Esophagus (tissue), 2 donors: ENCODE measurements around the gene ZNF500. TPM values are rescaled to one million over a fixed set of nuclear protein-coding genes. Genes with fewer than 3 reads are reported as not detected.
A peak's percentile ranks its signal among the peaks of the same experiment; 100 is the strongest.
"Not testable (repeated sequence)": the region's sequence is repeated elsewhere in the genome, so short reads cannot be mapped to it uniquely, and the experiment has no call there.

Experiments
- H3K27ac ChIP-seq, 2 donors: one replicate each; pipeline ENCODE4 v1.5.1; 2013; ENCODE audit warnings: low read depth in 2 of 2, mild to moderate bottlenecking in 2 of 2, inconsistent platforms in 1 of 2, low read length in 1 of 2, moderate library complexity in 1 of 2
- H3K27me3 ChIP-seq, 2 donors: one replicate each; pipeline ENCODE4 v1.6.1; 2013; ENCODE audit warnings: low read length in 2 of 2, control low read depth in 1 of 2, mild to moderate bottlenecking in 1 of 2; ENCODE audit not compliant: insufficient read depth in 2 of 2, control insufficient read depth in 1 of 2
- H3K36me3 ChIP-seq, 2 donors: one replicate each; pipeline ENCODE4 v1.6.1; 2013; ENCODE audit warnings: low read length in 1 of 2; ENCODE audit not compliant: control insufficient read depth in 2 of 2, insufficient read depth in 2 of 2
- H3K4me1 ChIP-seq, 2 donors: one replicate each; pipeline ENCODE4 v1.6.1; 2013; ENCODE audit warnings: low read length in 1 of 2; ENCODE audit not compliant: control insufficient read depth in 2 of 2, insufficient read depth in 2 of 2
- H3K4me3 ChIP-seq, 2 donors: one replicate each; pipeline ENCODE4 v1.5.1; 2013; ENCODE audit warnings: low read length in 2 of 2, mild to moderate bottlenecking in 2 of 2, low read depth in 1 of 2, moderate library complexity in 1 of 2
- H3K9me3 ChIP-seq, 2 donors: one replicate each; pipeline ENCODE4 v1.6.1; 2013; ENCODE audit warnings: mild to moderate bottlenecking in 2 of 2, low read depth in 1 of 2, low read length in 1 of 2, moderate library complexity in 1 of 2; ENCODE audit not compliant: control insufficient read depth in 2 of 2, insufficient read depth in 1 of 2
- WGBS, 2 donors: extraction: QIAGEN DNeasy Blood & Tissue Kit; methylation state at CpG; one replicate each; pipeline ENCODE4 v1.1.7; 2013; 5-methylcytosine and 5-hydroxymethylcytosine counted together
- polyA plus RNA-seq, 2 donors: library from polyadenylated mRNA; stranded (reverse); fragments of 200-250 nt; gene quantifications; one replicate each; pipeline ENCODE4 v1.2.3, GENCODE V29; 2013
- donor health status: healthy with polysubstance abuse.
- donor health status: Bipolar disorder and iron deficiency.

Gene ZNF500
- polyA plus RNA-seq, 2 donors, result 4.4 to 8.9 TPM

GRCh38 chr16:4747906-4748681, 18.9 kb downstream of the ZNF500 start:
- Histone ChIP-seq H3K36me3 (peaks cover 6 to 23% of the 10 kb centered on the region in 2 donors), H3K27ac (no peak overlapping the region), H3K4me3 (no peak overlapping the region), H3K4me1 (peaks cover 0 to 7% of the 10 kb centered on the region in 2 donors), H3K9me3 (no peaks in the 10 kb centered on the region), H3K27me3 (no peaks in the 10 kb centered on the region)
- WGBS, 2 donors, result 69 to 71% methylated on average over 14 of the region's 14 CpGs

GRCh38 chr16:4746991-4747574, 19.9 kb downstream of the ZNF500 start:
- Histone ChIP-seq H3K4me1 (peaks cover 0 to 7% of the 10 kb centered on the region in 2 donors), H3K27ac (no peak overlapping the region)
- 47 to 55% methylated on average over 15 of the region's 15 CpGs for WGBS, 2 donors

GRCh38 chr16:4746215-4746614, 20.7 kb downstream of the ZNF500 start:
- H3K27ac ChIP-seq, result no peak overlapping the region
- no peaks in the 10 kb centered on the region for H3K9me3 ChIP-seq
- peaks cover 0 to 7% of the 10 kb centered on the region in 2 donors for H3K4me1 ChIP-seq
- H3K4me3 ChIP-seq, result no peak overlapping the region
- WGBS, 2 donors, result 87% methylated on average over 8 of the region's 8 CpGs
- peaks cover 3 to 5% of the 10 kb centered on the region in 2 donors for H3K36me3 ChIP-seq
- H3K27me3 ChIP-seq, result no peaks in the 10 kb centered on the region

More at GRCh38 chr16:4746991-4747574, 19.9 kb downstream of the ZNF500 start:
- H3K4me3 ChIP-seq, result no peak overlapping the region
- no peaks in the 10 kb centered on the region for H3K9me3 ChIP-seq
- no peaks in the 10 kb centered on the region for H3K27me3 ChIP-seq
- H3K36me3 ChIP-seq, result peaks cover 6 to 13% of the 10 kb centered on the region in 2 donors

DNA sequence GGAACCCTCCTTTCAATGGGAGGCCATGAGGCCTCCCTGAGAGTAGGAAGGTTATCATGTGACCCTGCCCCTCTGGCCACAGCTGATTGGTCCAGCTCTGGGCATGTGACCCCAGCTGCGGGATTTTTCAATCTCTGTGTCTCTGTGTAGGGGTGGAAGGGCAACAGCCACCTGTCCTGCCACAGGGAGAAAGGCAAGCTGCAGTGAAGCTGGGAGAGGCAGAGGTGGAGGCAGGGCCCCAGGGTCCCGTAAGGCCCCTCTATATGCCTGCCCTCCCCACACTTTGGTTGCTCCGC, 21.7 kb downstream of the ZNF500 start:
- Histone ChIP-seq H3K27ac (no peak overlapping the region), H3K9me3 (no peaks in the 10 kb centered on the region), H3K4me3 (no peak overlapping the region), H3K4me1 (peaks cover 0 to 7% of the 10 kb centered on the region in 2 donors), H3K36me3 (no peaks in the 10 kb centered on the region), H3K27me3 (no peaks in the 10 kb centered on the region)
- WGBS, 2 donors, result 80 to 83% methylated on average over 3 of the region's 3 CpGs

DNA sequence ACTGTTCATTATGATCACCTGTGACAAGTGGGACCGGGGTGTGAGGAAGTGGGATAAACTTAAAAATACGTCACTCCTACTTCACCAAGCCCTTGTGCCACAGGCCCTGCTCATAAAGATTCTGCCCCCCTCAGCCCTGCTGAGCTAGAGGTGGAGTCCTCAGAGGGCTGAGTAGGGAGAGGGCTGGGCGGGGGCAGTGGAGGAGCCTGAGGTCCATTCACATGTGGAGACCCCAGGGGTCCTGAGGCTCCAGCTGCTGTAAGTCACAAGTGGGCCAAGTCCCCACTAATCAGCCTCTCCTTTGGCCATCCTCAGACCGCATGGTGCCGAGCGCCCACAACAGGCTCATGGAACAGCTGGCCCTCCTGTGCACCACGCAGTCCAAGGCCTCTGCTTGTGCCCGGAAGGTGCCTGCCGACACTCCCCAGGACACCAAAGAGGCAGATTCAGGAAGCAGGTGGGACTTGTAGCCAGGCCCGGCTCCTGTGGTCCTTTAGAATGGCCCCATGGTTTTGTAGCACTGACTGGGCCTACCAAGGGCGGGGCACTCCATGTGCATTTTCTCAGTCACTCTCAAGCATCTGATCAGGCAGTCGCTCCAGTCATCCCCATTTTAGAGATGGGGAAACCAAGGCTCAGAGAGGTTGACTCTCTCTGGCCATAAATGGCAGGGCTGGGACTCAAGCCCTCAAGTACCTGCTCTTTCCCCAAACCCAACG, 22.2 kb downstream of the ZNF500 start:
- H3K27me3 ChIP-seq, result no peaks in the 10 kb centered on the region
- 74 to 77% methylated on average over 13 of the region's 13 CpGs for WGBS, 2 donors
- peaks cover 0 to 7% of the 10 kb centered on the region in 2 donors for H3K4me1 ChIP-seq
- H3K4me3 ChIP-seq, result no peak overlapping the region
- H3K36me3 ChIP-seq, result no peaks in the 10 kb centered on the region
- H3K27ac ChIP-seq, result no peak overlapping the region
- H3K9me3 ChIP-seq, result no peaks in the 10 kb centered on the region

DNA sequence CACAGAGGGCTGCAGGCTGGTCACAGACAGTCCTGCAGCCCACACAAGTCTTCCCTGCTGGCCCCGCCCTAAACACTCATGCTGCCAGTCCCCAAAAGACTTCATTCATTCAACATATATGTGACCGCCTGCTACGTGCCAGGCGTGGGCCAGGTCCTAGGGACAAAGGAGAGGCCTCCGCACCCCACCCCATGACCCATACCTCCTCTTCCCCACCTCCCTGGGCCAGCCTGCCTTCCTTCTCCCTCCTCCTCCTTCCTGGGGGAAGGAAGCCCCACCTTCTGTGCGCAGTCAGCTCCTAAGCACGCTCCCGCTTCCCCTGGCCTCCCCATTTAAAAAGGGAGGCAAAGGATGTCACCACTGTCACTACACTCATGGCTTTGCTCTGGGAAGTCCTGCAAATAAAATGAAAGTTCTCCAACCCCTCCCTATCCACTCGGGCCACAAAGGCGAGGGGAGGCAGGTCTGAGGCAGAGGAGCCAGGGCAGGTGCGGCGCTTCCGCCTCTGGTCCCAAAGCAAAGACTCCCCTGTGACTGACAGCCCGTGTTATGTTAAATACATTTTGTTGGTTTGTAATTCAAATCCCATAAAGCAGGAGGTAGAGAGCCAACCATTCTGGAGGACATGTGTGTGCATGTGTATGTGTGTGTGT, 23.6 kb downstream of the ZNF500 start:
- H3K27me3 ChIP-seq, result no peaks in the 10 kb centered on the region
- WGBS, 2 donors, result 28 to 29% methylated on average over 14 of the region's 14 CpGs

GRCh38 chr16:4738370-4738769, 28.6 kb downstream of the ZNF500 start:
- H3K36me3 ChIP-seq, H3K27ac ChIP-seq, H3K4me3 ChIP-seq, H3K27me3 ChIP-seq, H3K4me1 ChIP-seq, H3K9me3 ChIP-seq: not testable (repeated sequence)
- 74 to 79% methylated on average over 5 of the region's 5 CpGs for WGBS, 2 donors

More for the DNA sequence above, 23.6 kb downstream of the ZNF500 start:
- H3K9me3 ChIP-seq, result no peaks in the 10 kb centered on the region
- peaks cover 0 to 7% of the 10 kb centered on the region in 2 donors for H3K4me1 ChIP-seq
- no peaks in the 10 kb centered on the region for H3K36me3 ChIP-seq
- H3K4me3 ChIP-seq, result peak overlapping the region; percentile 2 to 31
- H3K27ac ChIP-seq, result peak overlapping the region; percentile 25 to 67

GRCh38 chr16:4737545-4737944, 29.4 kb downstream of the ZNF500 start:
- H3K4me3 ChIP-seq, result no peak overlapping the region
- H3K36me3 ChIP-seq, result no peaks in the 10 kb centered on the region
- H3K4me1 ChIP-seq, result peaks cover 0 to 6% of the 10 kb centered on the region in 2 donors
- H3K27ac ChIP-seq, result no peak overlapping the region
- 78% methylated on average over 15 of the region's 15 CpGs for WGBS, 2 donors
- no peaks in the 10 kb centered on the region for H3K27me3 ChIP-seq
- no peaks in the 10 kb centered on the region for H3K9me3 ChIP-seq

- no peak overlapping the region for H3K4me3 ChIP-seq
- H3K36me3 ChIP-seq, result no peaks in the 10 kb centered on the region
- peaks cover 0 to 6% of the 10 kb centered on the region in 2 donors for H3K4me1 ChIP-seq
- WGBS, 2 donors, result 84 to 86% methylated on average over 4 of the region's 4 CpGs
- H3K27me3 ChIP-seq, result no peaks in the 10 kb centered on the region
- H3K9me3 ChIP-seq, result no peaks in the 10 kb centered on the region
- H3K27ac ChIP-seq, result no peak overlapping the region
These were observed 30.4 kb downstream of the ZNF500 start for GRCh38 chr16:4736546-4736945.
